Natural killer cell (primary cell): ENCODE data around the gene KCNJ18. TPM values are rescaled to one million over a fixed set of nuclear protein-coding genes. Genes with fewer than 3 reads are reported as not detected.
"Not testable (repeated sequence)": the region's sequence is repeated elsewhere in the genome, so short reads cannot be mapped to it uniquely, and the experiment has no call there.

ENCODE experiments used
- ATAC-seq, 3 donors: fragments of 150-1000 bp in 2 of 3; fragments of 200-7000 bp in 1 of 3; cut with Tn5 transposase; 1 replicate in 1 of 3; 2 replicates in 2 of 3; pipeline ENCODE4 v1.10.0; 2021; ENCODE audit warnings: mild to moderate bottlenecking in 2 of 3, moderate library complexity in 2 of 3
- DNase-seq, 2 donors: peaks; one replicate each; pipeline versions ENCODE4 v3.0.0 to v3.0.0-alpha.2; 2013 to 2021; ENCODE audit warnings: mixed read lengths in 1 of 2
- H3K27ac ChIP-seq: one replicate; pipeline ENCODE4 v1.5.1; 2013; ENCODE audit warnings: mild to moderate bottlenecking, low read length
- H3K27me3 ChIP-seq: one replicate; pipeline ENCODE4 v1.6.1; 2013; ENCODE audit warnings: low read length; ENCODE audit not compliant: control insufficient read depth, insufficient read depth
- H3K36me3 ChIP-seq: one replicate; pipeline ENCODE4 v1.6.1; 2013; ENCODE audit warnings: low read length; ENCODE audit not compliant: control insufficient read depth, insufficient read depth
- H3K4me1 ChIP-seq: one replicate; pipeline ENCODE4 v1.6.1; 2013; ENCODE audit warnings: low read length; ENCODE audit not compliant: control insufficient read depth, insufficient read depth
- H3K4me3 ChIP-seq: one replicate; pipeline ENCODE4 v1.5.1; 2013; ENCODE audit warnings: low read length
- H3K9me3 ChIP-seq: one replicate; pipeline ENCODE4 v1.6.1; 2013; ENCODE audit warnings: low read length; ENCODE audit not compliant: control insufficient read depth, insufficient read depth
- H3K27ac Mint-ChIP-seq, 2 donors: one replicate each; pipeline ENCODE4 v1.8.0; 2022; ENCODE audit warnings: mild to moderate bottlenecking in 2 of 2, mixed read lengths in 2 of 2, moderate library complexity in 1 of 2
- H3K27me3 Mint-ChIP-seq, 2 donors: one replicate each; pipeline ENCODE4 v1.8.0; 2022; ENCODE audit warnings: low read depth in 2 of 2, mixed read lengths in 2 of 2
- H3K36me3 Mint-ChIP-seq: one replicate; pipeline ENCODE4 v1.8.0; 2022; ENCODE audit warnings: mixed read lengths
- H3K4me1 Mint-ChIP-seq, 2 donors: one replicate each; pipeline ENCODE4 v1.8.0; 2022; ENCODE audit warnings: mixed read lengths in 2 of 2
- H3K4me3 Mint-ChIP-seq: one replicate; pipeline ENCODE4 v1.8.0; 2022; ENCODE audit warnings: mild to moderate bottlenecking, moderate library complexity, mixed read lengths
- H3K9me3 Mint-ChIP-seq, 2 donors: one replicate each; pipeline ENCODE4 v1.8.0; 2022; ENCODE audit warnings: mixed read lengths in 2 of 2
- WGBS: methylation state at CpG from one replicate; pipeline ENCODE4 v1.1.7; 2013; ENCODE audit warnings: missing lambda C conversion rate; ENCODE audit not compliant: insufficient coverage; 5-methylcytosine and 5-hydroxymethylcytosine counted together
- intact Hi-C: fragments of 100-400 bp; cut with micrococcal nuclease; formaldehyde crosslinking; loops from one replicate; pipeline ENCODE4 v1.14.2; 2022
- total RNA-seq, 4 donors: library from RNA; stranded (reverse); fragments of 120-200 nt in 1 of 4; gene quantifications; one replicate each; pipeline versions ENCODE4 v1.2.3 to v1.2.4, GENCODE V29; 2013 to 2022

The KCNJ18 gene
- total RNA-seq, 3 donors from 2014 or later (not counting 1 experiment from before 2014, with no cell fraction given): not detected

- H3K27ac Mint-ChIP-seq, H3K4me3 Mint-ChIP-seq, H3K36me3 ChIP-seq, H3K36me3 Mint-ChIP-seq, H3K27ac ChIP-seq, H3K9me3 ChIP-seq, ATAC-seq, H3K27me3 Mint-ChIP-seq, H3K4me1 ChIP-seq, DNase-seq, intact Hi-C loops, H3K4me3 ChIP-seq, H3K9me3 Mint-ChIP-seq, H3K27me3 ChIP-seq, H3K4me1 Mint-ChIP-seq: not testable (repeated sequence)
- 75% methylated on average over 6 of the region's 6 CpGs for WGBS
These were observed 1.1 kb downstream of the KCNJ18 start for GRCh38 chr17:21693391-21693796.

GRCh38 chr17:21693937-21694336, 1.6 kb downstream of the KCNJ18 start:
- H3K4me3 Mint-ChIP-seq, H3K36me3 ChIP-seq, intact Hi-C loops, H3K9me3 Mint-ChIP-seq, H3K9me3 ChIP-seq, H3K4me1 Mint-ChIP-seq, H3K4me1 ChIP-seq, H3K27ac ChIP-seq, H3K27me3 Mint-ChIP-seq, H3K27me3 ChIP-seq, H3K4me3 ChIP-seq, H3K27ac Mint-ChIP-seq, H3K36me3 Mint-ChIP-seq, DNase-seq, ATAC-seq: not testable (repeated sequence)
- whole genome bisulfite sequencing: 82% methylated on average over 1 of the region's 4 CpGs

DNA sequence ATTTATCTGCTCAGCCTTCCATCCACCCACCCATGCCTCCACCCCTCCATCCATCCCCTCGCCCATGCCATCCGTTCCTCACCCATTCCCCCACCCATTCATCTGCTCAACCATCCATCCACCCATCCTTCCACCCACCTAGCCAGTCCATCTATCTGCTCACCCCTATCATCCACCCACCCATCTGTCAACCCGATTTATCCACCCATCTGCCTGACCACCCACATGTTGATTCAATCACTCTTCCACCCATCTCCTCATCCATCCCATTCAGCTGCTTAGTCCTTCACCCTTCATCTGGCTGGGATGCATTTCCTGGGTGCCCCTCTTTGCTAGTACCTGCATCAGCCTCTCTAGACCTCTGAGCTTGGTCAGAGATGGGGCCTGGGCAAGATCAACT, 3.9 kb downstream of the KCNJ18 start:
- not testable (repeated sequence) for H3K4me3 ChIP-seq
- WGBS: 89% methylated on average over 1 of the region's 3 CpGs

DNA sequence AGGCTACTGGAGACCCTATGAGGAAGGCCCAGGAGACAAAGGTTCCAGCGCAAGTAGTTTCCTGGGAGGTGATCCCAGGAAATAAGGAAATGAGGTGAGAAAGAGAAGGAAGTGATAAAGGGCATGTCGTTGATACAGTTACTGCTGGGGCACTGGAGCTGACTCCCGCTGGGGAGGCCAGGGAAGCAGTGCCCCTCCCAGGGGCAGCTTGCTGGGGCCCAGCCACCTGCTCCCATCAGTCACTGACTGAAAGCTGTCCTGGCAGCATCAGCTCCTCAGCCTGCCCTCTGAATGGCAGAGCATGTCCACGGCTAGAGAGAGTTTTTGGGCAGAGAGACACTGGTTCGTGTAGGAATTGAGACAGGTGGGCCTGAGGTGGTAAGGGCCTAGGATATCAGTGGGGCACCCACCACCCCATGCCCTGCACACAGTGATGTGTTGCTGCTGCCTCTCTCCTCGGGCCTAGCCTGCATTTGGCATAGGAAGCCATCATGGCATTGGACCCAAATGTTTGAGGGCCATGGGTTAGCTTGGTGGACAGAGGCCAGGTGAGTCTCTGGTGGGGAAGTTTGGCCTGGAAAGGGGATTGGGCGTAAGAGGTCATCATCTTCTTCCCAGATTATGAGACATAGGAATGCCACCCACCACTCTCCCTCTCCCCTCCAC, 4.7 kb downstream of the KCNJ18 start:
- H3K36me3 Mint-ChIP-seq, H3K27me3 Mint-ChIP-seq, H3K4me3 Mint-ChIP-seq, intact Hi-C loops, ATAC-seq, H3K9me3 ChIP-seq, DNase-seq, H3K36me3 ChIP-seq, H3K4me1 Mint-ChIP-seq, H3K4me3 ChIP-seq, H3K27ac Mint-ChIP-seq, H3K27me3 ChIP-seq, H3K27ac ChIP-seq, H3K9me3 Mint-ChIP-seq, H3K4me1 ChIP-seq: not testable (repeated sequence)
- WGBS: 66% methylated on average over 7 of the region's 7 CpGs

More for the DNA sequence above, 3.9 kb downstream of the KCNJ18 start:
- H3K4me1 Mint-ChIP-seq, H3K4me1 ChIP-seq, H3K36me3 Mint-ChIP-seq, ATAC-seq, DNase-seq, intact Hi-C loops, H3K27ac Mint-ChIP-seq, H3K9me3 Mint-ChIP-seq, H3K27me3 ChIP-seq, H3K27ac ChIP-seq, H3K36me3 ChIP-seq, H3K9me3 ChIP-seq, H3K27me3 Mint-ChIP-seq, H3K4me3 Mint-ChIP-seq: not testable (repeated sequence)

DNA sequence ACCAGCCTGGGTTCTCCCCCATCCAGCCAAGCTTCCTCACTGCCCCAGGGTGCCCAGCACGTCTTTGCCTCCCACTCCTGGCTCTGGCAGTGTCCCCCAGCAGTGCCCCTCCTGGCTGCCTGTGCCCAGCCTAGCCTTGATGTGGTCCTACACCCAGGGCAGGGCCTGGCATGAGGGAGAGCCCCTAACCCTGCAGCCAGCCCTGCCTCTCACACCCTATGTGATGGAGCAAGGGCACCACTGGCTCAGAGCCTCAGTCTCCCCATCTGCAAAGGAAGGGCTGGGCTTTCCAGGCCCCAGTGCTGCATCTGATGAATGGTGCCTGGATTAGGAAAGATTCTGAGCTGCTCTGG, 5.2 kb downstream of the KCNJ18 start:
- H3K4me3 ChIP-seq, DNase-seq, H3K36me3 Mint-ChIP-seq, ATAC-seq, H3K27me3 ChIP-seq, H3K4me1 ChIP-seq, H3K9me3 ChIP-seq, H3K9me3 Mint-ChIP-seq, H3K4me3 Mint-ChIP-seq, H3K27ac ChIP-seq, H3K27me3 Mint-ChIP-seq, H3K36me3 ChIP-seq, H3K27ac Mint-ChIP-seq, intact Hi-C loops, H3K4me1 Mint-ChIP-seq: not testable (repeated sequence)
- WGBS: 44% methylated on average over 1 of the region's 1 CpG

- H3K4me3 ChIP-seq, H3K9me3 Mint-ChIP-seq, H3K36me3 Mint-ChIP-seq, H3K4me3 Mint-ChIP-seq, DNase-seq, H3K4me1 ChIP-seq, H3K27ac Mint-ChIP-seq, intact Hi-C loops, H3K36me3 ChIP-seq, H3K27ac ChIP-seq, H3K4me1 Mint-ChIP-seq, H3K27me3 Mint-ChIP-seq, H3K9me3 ChIP-seq, H3K27me3 ChIP-seq, ATAC-seq: not testable (repeated sequence)
- 90% methylated on average over 17 of the region's 20 CpGs for WGBS
These were observed 6.2 kb downstream of the KCNJ18 start for GRCh38 chr17:21698437-21699075.

DNA sequence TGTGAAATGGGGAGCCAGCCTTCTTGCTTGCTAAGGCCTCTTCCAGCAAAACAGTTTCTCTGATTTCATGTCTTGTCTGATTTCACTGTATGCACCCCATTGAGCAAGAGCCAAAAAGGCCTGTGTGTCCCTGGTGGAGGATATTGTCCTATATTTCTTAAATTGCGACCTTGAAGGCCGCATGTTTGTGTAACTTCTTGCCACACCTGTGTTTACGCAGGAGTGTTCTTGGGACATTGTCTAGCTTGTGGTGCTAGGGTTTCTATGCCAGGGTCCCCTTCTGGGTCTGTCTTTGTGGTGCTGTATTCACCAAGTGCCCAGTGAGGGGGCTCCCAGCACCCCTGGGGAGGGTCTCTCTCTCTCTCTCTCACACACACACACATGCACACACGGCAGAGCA, 6.8 kb downstream of the KCNJ18 start:
- DNase-seq, H3K9me3 Mint-ChIP-seq, H3K27me3 ChIP-seq, H3K27me3 Mint-ChIP-seq, H3K36me3 ChIP-seq, H3K9me3 ChIP-seq, H3K4me1 Mint-ChIP-seq, ATAC-seq, H3K4me3 ChIP-seq, H3K4me3 Mint-ChIP-seq, H3K27ac Mint-ChIP-seq, H3K4me1 ChIP-seq, intact Hi-C loops, H3K27ac ChIP-seq, H3K36me3 Mint-ChIP-seq: not testable (repeated sequence)
- WGBS: 91% methylated on average over 3 of the region's 4 CpGs

DNA sequence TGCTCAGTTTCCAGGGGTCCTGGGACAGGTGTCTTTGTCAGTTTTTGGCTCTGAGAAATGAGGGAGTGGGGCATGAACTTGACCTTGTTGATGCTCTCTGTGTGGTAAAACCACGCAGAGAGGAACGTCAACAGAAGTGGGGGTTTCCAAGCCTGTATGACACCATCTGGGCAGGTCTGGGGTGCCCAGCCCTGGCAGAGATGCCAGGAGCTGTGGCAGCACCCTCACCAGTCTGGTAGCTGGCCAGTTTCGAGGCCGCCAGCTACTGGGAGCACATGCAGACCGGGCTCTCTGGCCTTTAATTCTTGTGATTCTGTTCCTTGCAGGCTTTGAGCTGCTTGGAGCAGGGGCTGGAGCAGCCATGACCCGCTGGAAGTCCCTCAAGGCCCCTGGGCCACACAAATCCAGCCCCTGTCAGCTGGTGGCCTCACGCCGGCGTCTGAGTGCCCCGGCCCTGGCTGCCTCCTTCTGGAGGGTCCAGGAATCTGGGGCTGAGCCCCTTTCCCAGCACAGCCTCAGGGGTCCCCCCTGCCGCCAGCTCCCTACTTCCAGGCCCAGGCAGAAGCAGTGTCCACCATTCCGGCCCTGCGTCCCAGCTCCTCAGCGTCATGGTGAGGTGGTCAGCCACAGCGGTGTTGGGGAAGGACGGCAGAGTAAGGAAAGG, 7.4 kb downstream of the KCNJ18 start:
- H3K4me1 ChIP-seq, intact Hi-C loops, H3K4me3 Mint-ChIP-seq, DNase-seq, H3K27me3 Mint-ChIP-seq, H3K36me3 Mint-ChIP-seq, H3K27me3 ChIP-seq, H3K4me1 Mint-ChIP-seq, H3K4me3 ChIP-seq, H3K27ac ChIP-seq, ATAC-seq, H3K9me3 Mint-ChIP-seq, H3K36me3 ChIP-seq, H3K27ac Mint-ChIP-seq, H3K9me3 ChIP-seq: not testable (repeated sequence)
- 79% methylated on average over 15 of the region's 16 CpGs for WGBS
